Esophagus muscularis mucosa (tissue), 4 donors: ENCODE measurements around the gene GRK2. TPM values are rescaled to one million over a fixed set of nuclear protein-coding genes. Genes with fewer than 3 reads are reported as not detected.

ENCODE experiments used
- DNase-seq: peaks from one replicate; pipeline ENCODE4 v3.0.0-alpha.2; 2017; ENCODE audit errors: extremely low spot score
- H3K27ac ChIP-seq, 4 donors: fragments of 200-600 bp; sonication (generic); replicated peaks in 1 of 4; 1 replicate in 3 of 4; 2 replicates in 1 of 4; pipeline ENCODE4 v1.5.1; 2016 to 2019; ENCODE audit warnings: mild to moderate bottlenecking in 1 of 4
- H3K27me3 ChIP-seq, 4 donors: fragments of 200-600 bp; sonication (generic); one replicate each; pipeline versions ENCODE4 v1.5.1 to v1.6.0; 2016 to 2019
- H3K36me3 ChIP-seq, 4 donors: fragments of 200-600 bp; sonication (generic); one replicate each; pipeline ENCODE4 v1.5.1; 2016 to 2019
- H3K4me1 ChIP-seq, 4 donors: fragments of 200-600 bp; sonication (generic); one replicate each; pipeline ENCODE4 v1.5.1; 2016 to 2019
- H3K4me3 ChIP-seq, 4 donors: fragments of 200-600 bp; sonication (generic); 1 replicate in 2 of 4; 2 replicates in 2 of 4; pipeline ENCODE4 v1.5.1; 2016 to 2019; ENCODE audit warnings: mild to moderate bottlenecking in 4 of 4, moderate library complexity in 1 of 4
- H3K9me3 ChIP-seq, 4 donors: fragments of 200-600 bp; sonication (generic); 1 replicate in 3 of 4; 2 replicates in 1 of 4; pipeline ENCODE4 v1.5.1; 2016 to 2019
- EP300 ChIP-seq: sonication (generic); formaldehyde crosslinking; IDR thresholded peaks from one replicate; pipeline ENCODE4 v1.6.1; 2017; ENCODE audit warnings: antibody characterized with exemption
- POLR2A ChIP-seq: fragments of 450-650 bp; IDR thresholded peaks from one replicate; pipeline ENCODE4 v1.6.1; 2017; ENCODE audit warnings: antibody characterized with exemption, moderate library complexity, mild to moderate bottlenecking, low read depth
- POLR2AphosphoS5 ChIP-seq, 2 donors: sonication (generic); formaldehyde crosslinking; IDR thresholded peaks; one replicate each; pipeline ENCODE4 v1.6.1; 2017; ENCODE audit warnings: antibody characterized with exemption in 2 of 2
- WGBS: methylation state at CpG from one replicate; pipeline ENCODE4 v1.1.5; 2018; 5-methylcytosine and 5-hydroxymethylcytosine counted together
- intact Hi-C: fragments of 100-400 bp; cut with DNase I; formaldehyde crosslinking; loops from one replicate; pipeline ENCODE4 v1.15.1; 2023
- total RNA-seq, 4 donors: library from RNA; depleted of rRNA; stranded (reverse); fragments of >200 nt; gene quantifications; one replicate each; pipeline versions ENCODE4 v1.1.0 to v1.2.1, GENCODE V29; 2016
- TF ChIP-seq, protein P1 (sequence below), 3 experiments: fragments of 200-600 bp in 2 of 3; fragments of 450-650 bp in 1 of 3; sonication (generic) in 2 of 3; IDR thresholded peaks; one replicate each; pipeline ENCODE4 v1.5.1; 2017 to 2019; ENCODE audit warnings: antibody characterized with exemption in 3 of 3, mild to moderate bottlenecking in 2 of 3, moderate library complexity in 1 of 3

The GRK2 gene
- total RNA-seq, 4 donors from 2014 or later, result 46.9 to 68.8 (median 59.5) TPM

DNA sequence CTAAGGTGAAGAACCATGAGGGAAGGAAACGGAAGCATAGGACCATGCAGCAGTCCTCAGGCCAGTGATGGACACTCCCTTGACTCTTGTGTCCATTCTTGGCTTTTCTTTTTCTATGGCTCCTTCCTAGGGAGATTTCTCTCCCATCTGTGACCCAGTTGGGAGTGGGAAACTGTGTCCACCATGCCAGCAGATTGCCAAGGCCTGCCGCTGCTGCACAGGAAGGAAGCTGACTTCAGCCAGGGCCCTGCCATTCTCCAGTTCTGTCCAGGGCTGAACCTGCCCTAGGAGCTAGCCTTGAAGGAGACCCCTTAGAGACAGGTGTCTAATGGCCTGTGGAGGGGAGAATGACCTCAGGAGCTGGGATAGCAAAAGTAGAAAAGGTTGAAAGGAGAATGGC lies 54.4 kb downstream of the GRK2 start:
- intact Hi-C loops, result no loop called here
- DNase-seq, result no peak
- peaks cover 0 to 18% (median 4%) of the 10 kb centered on the region in 4 donors for H3K36me3 ChIP-seq
- no peaks in the 10 kb centered on the region for H3K27me3 ChIP-seq
- H3K4me3 ChIP-seq, result no peak overlapping the region
- no peak for TF ChIP-seq EP300
- no peak for TF ChIP-seq POLR2AphosphoS5 (IDR thresholded peaks at IDR 0.05)
- H3K27ac ChIP-seq, result no peak overlapping the region
- H3K4me1 ChIP-seq, result peaks cover 17 to 38% (median 32%) of the 10 kb centered on the region in 4 donors
- WGBS, result 100% methylated on average over 2 of the region's 2 CpGs
- H3K9me3 ChIP-seq, result no peaks in the 10 kb centered on the region

GRCh38 chr11:67321313-67321871 lies 55.1 kb downstream of the GRK2 start:
- Histone ChIP-seq H3K4me3 (no peak overlapping the region), H3K4me1 (peaks cover 16 to 37% (median 31%) of the 10 kb centered on the region in 4 donors), H3K27me3 (no peaks in the 10 kb centered on the region), H3K27ac (no peak overlapping the region), H3K9me3 (no peaks in the 10 kb centered on the region), H3K36me3 (peaks cover 0 to 18% (median 4%) of the 10 kb centered on the region in 4 donors)
- 85% methylated on average over 6 of the region's 6 CpGs for WGBS
- DNase-seq, result no peak
- TF ChIP-seq POLR2AphosphoS5 (IDR thresholded peaks at IDR 0.05), result no peak
- no peak for TF ChIP-seq EP300
- no peak for TF ChIP-seq POLR2A
- TF ChIP-seq, protein P1, sequence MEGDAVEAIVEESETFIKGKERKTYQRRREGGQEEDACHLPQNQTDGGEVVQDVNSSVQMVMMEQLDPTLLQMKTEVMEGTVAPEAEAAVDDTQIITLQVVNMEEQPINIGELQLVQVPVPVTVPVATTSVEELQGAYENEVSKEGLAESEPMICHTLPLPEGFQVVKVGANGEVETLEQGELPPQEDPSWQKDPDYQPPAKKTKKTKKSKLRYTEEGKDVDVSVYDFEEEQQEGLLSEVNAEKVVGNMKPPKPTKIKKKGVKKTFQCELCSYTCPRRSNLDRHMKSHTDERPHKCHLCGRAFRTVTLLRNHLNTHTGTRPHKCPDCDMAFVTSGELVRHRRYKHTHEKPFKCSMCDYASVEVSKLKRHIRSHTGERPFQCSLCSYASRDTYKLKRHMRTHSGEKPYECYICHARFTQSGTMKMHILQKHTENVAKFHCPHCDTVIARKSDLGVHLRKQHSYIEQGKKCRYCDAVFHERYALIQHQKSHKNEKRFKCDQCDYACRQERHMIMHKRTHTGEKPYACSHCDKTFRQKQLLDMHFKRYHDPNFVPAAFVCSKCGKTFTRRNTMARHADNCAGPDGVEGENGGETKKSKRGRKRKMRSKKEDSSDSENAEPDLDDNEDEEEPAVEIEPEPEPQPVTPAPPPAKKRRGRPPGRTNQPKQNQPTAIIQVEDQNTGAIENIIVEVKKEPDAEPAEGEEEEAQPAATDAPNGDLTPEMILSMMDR (IDR thresholded peaks at IDR 0.05), result no peak
- intact Hi-C loops, result no loop called here

DNA sequence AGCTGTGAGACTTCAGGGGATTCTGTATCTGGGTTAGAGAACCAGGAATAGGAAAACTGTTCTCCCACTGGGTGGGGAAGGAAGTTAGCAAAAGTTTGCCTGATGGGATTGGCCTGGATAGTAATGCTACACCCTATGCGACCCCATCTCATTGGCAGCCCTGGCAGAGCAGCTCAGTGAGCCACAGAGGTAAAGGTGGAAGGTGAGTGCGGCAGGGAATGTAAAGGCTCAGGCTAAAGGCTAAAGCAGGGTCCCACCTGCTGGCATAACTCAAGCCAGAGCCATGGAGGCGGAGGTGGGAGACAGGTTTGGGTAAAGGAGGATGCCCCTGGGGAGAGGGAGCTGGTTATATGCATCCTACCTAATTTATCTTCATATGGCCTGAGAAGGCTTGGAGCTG lies 55.8 kb downstream of the GRK2 start:
- DNase-seq, result no peak
- intact Hi-C loops, result no loop called here
- 96% methylated on average over 3 of the region's 3 CpGs for WGBS

DNA sequence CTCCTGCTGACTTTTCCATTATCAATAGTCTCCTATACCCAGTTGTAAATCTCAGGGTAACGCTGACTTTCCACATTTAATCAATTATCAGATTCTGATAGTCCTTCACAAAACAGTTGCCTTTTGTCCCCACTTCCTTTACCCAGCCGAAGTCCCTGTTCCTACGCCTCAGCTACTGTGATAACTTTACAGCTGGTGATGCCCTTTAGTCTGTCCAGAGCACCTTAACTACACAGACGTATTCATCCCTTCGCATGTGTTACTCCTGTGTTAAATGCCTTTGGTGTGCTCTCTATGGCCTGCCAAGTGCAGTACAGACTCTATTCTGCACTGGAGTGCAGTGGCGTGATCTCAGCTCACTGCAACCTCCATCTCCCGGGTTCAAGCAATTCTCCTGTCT lies 57.3 kb downstream of the GRK2 start:
- intact Hi-C loops, result no loop called here
- Histone ChIP-seq H3K27ac (no peak overlapping the region), H3K4me1 (peaks cover 6 to 23% (median 22%) of the 10 kb centered on the region in 4 donors), H3K36me3 (peaks cover 0 to 19% (median 4%) of the 10 kb centered on the region in 4 donors), H3K9me3 (no peaks in the 10 kb centered on the region), H3K4me3 (no peak overlapping the region), H3K27me3 (no peaks in the 10 kb centered on the region)
- 92% methylated on average over 6 of the region's 7 CpGs for WGBS
- DNase-seq, result no peak
- TF ChIP-seq POLR2A, result no peak
- TF ChIP-seq, protein P1 (IDR thresholded peaks at IDR 0.05), result no peak
- TF ChIP-seq EP300, result no peak
- TF ChIP-seq POLR2AphosphoS5 (IDR thresholded peaks at IDR 0.05), result no peak

More for the DNA sequence above, 55.8 kb downstream of the GRK2 start:
- no peak overlapping the region for H3K27ac ChIP-seq
- no peaks in the 10 kb centered on the region for H3K27me3 ChIP-seq
- TF ChIP-seq POLR2AphosphoS5 (IDR thresholded peaks at IDR 0.05), result no peak
- no peak for TF ChIP-seq POLR2A
- no peak for TF ChIP-seq EP300
- TF ChIP-seq, protein P1 (IDR thresholded peaks at IDR 0.05), result no peak
- H3K36me3 ChIP-seq, result peaks cover 0 to 18% (median 4%) of the 10 kb centered on the region in 4 donors
- peaks cover 11 to 31% (median 27%) of the 10 kb centered on the region in 4 donors for H3K4me1 ChIP-seq
- H3K4me3 ChIP-seq, result no peak overlapping the region
- H3K9me3 ChIP-seq, result no peaks in the 10 kb centered on the region

DNA sequence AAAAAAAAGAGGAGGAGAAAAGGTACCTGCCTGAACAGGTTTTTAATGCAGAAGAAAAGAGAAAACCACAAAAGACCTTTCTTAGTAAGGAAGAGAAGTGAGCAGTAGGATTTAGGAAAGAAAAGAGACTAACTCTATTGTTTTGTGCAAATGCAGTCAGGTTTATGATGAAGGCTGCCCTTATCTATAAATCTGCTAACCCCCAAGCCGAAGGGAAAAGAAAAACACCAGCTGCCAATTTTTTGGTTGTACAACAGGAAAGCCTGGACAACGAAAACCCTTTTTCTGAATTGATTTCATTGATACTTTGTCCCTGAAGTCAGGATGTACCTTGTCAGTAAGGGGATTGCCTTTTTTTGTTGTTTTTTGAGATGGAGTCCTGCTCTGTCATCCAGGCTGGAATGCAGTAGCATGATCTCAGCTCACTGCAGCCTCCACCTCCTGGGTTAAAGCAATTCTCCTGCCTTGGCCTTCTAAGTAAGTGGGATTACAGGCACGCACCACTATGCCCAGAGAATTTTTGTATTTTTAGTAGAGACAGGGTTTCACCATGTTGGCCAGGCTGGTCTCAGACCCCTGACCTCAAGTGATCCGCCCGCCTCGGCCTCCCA lies 65.9 kb downstream of the GRK2 start:
- H3K9me3 ChIP-seq, result no peaks in the 10 kb centered on the region
- intact Hi-C loops, result no loop called here
- WGBS, result 87% methylated on average over 6 of the region's 6 CpGs

More for the DNA sequence above, 65.9 kb downstream of the GRK2 start:
- H3K27ac ChIP-seq, result no peak overlapping the region
- no peak for DNase-seq
- peaks cover 0 to 23% (median 6%) of the 10 kb centered on the region in 4 donors for H3K36me3 ChIP-seq
- H3K4me1 ChIP-seq, result no peaks in the 10 kb centered on the region
- TF ChIP-seq POLR2AphosphoS5 (IDR thresholded peaks at IDR 0.05), result no peak
- TF ChIP-seq, protein P1 (IDR thresholded peaks at IDR 0.05), result no peak
- TF ChIP-seq POLR2A, result no peak
- TF ChIP-seq EP300, result no peak
- H3K27me3 ChIP-seq, result no peaks in the 10 kb centered on the region
- no peak overlapping the region for H3K4me3 ChIP-seq

Other genes with a start within 250 kb of the GRK2 start
- under 1 TPM in 1 of 4 donors, not detected in 3; 0.13 TPM for gene SYT12, start 243.3 kb upstream of the GRK2 start, total RNA-seq
- 10 to 100 TPM; 14.4 to 34.7 (median 20.4) TPM for gene RHOD, start 209.6 kb upstream of the GRK2 start, total RNA-seq
- gene KDM2A, start 147.2 kb upstream of the GRK2 start, total RNA-seq, result 10 to 100 TPM; 44.9 to 69.5 (median 51.4) TPM
- gene ANKRD13D, start 22.8 kb downstream of the GRK2 start, total RNA-seq, result 10 to 100 TPM; 27.7 to 53.0 (median 39.5) TPM
- 10 to 100 TPM; 28.2 to 51.5 (median 44.0) TPM for gene SSH3, start 37.1 kb downstream of the GRK2 start, total RNA-seq
- 100 to 1,000 TPM in 1 of 4 donors, 10 to 100 TPM in 3; 77.2 to 106 (median 83.1) TPM for gene POLD4, start 87.1 kb downstream of the GRK2 start, total RNA-seq
- gene CLCF1, start 107.1 kb downstream of the GRK2 start, total RNA-seq, result 10 to 100 TPM in 3 of 4 donors, 1 to 10 TPM in 1; 8.3 to 28.3 (median 11.8) TPM
- 10 to 100 TPM; 10.7 to 16.7 (median 12.7) TPM for gene RAD9A, start 125.5 kb downstream of the GRK2 start, total RNA-seq
- gene PPP1CA, start 135.4 kb downstream of the GRK2 start, total RNA-seq, result 10 to 100 TPM; 56.9 to 87.3 (median 78.7) TPM
- gene TBC1D10C, start 137.6 kb downstream of the GRK2 start, total RNA-seq, result 1 to 10 TPM in 3 of 4 donors, under 1 TPM in 1; 0.57 to 2.8 (median 1.2) TPM
- gene CARNS1, start 149.2 kb downstream of the GRK2 start, total RNA-seq, result 1 to 10 TPM in 2 of 4 donors, under 1 TPM in 2; 0.83 to 1.9 (median 1.2) TPM
- 10 to 100 TPM; 34.0 to 51.0 (median 48.0) TPM for gene RPS6KB2, start 162.0 kb downstream of the GRK2 start, total RNA-seq
- 1 to 10 TPM; 2.4 to 8.9 (median 3.6) TPM for gene PTPRCAP, start 171.2 kb downstream of the GRK2 start, total RNA-seq
- 10 to 100 TPM; 48.6 to 87.1 (median 70.7) TPM for gene CORO1B, start 177.0 kb downstream of the GRK2 start, total RNA-seq
- not detected for gene GPR152, start 186.3 kb downstream of the GRK2 start, total RNA-seq
- gene CABP4, start 188.9 kb downstream of the GRK2 start, total RNA-seq, result 1 to 10 TPM in 2 of 4 donors, under 1 TPM in 2; 0.50 to 2.9 (median 1.5) TPM
- gene TMEM134, start 202.8 kb downstream of the GRK2 start, total RNA-seq, result 10 to 100 TPM; 36.1 to 48.7 (median 46.2) TPM
- 100 to 1,000 TPM in 3 of 4 donors, 10 to 100 TPM in 1; 68.1 to 121 (median 108) TPM for gene AIP, start 216.6 kb downstream of the GRK2 start, total RNA-seq
- 10 to 100 TPM; 11.6 to 23.6 (median 15.3) TPM for gene PITPNM1, start 238.9 kb downstream of the GRK2 start, total RNA-seq
- gene CDK2AP2, start 241.7 kb downstream of the GRK2 start, total RNA-seq, result 100 to 1,000 TPM in 1 of 4 donors, 10 to 100 TPM in 3; 61.0 to 111 (median 67.8) TPM